Progenitor cell of endocrine pancreas (in vitro differentiated cells): ENCODE measurements around the gene SPOCK2. TPM values are rescaled to one million over a fixed set of nuclear protein-coding genes. Genes with fewer than 3 reads are reported as not detected.

Experiments
- DNase-seq: peaks from one replicate; pipeline ENCODE4 v3.0.0; 2021; ENCODE audit warnings: low spot score; ENCODE audit not compliant: unreplicated experiment
- H3K27ac Mint-ChIP-seq: 2 replicates; pipeline ENCODE4 v1.8.0; 2021; ENCODE audit warnings: mild to moderate bottlenecking, moderate library complexity, mixed read lengths
- H3K27me3 Mint-ChIP-seq: 2 replicates; pipeline ENCODE4 v1.8.0; 2021; ENCODE audit warnings: mixed read lengths
- H3K36me3 Mint-ChIP-seq: 2 replicates; pipeline ENCODE4 v1.8.0; 2022; ENCODE audit warnings: mixed read lengths; ENCODE audit not compliant: insufficient read depth
- H3K4me1 Mint-ChIP-seq: 2 replicates; pipeline ENCODE4 v1.8.0; 2021; ENCODE audit warnings: low read depth, mixed read lengths
- H3K4me3 Mint-ChIP-seq: 2 replicates; pipeline ENCODE4 v1.8.0; 2021; ENCODE audit warnings: low read depth, mild to moderate bottlenecking, moderate library complexity, mixed read lengths
- H3K9me3 Mint-ChIP-seq: 2 replicates; pipeline ENCODE4 v1.8.0; 2021; ENCODE audit warnings: low read depth, mixed read lengths
- CTCF ChIP-seq: fragments of 200-600 bp; sonication (generic); IDR thresholded peaks from one replicate; pipeline ENCODE4 v1.5.0; 2021; ENCODE audit warnings: antibody characterized with exemption, mild to moderate bottlenecking; ENCODE audit not compliant: unreplicated experiment
- total RNA-seq: library from RNA; stranded (reverse); gene quantifications from 2 replicates; pipeline ENCODE4 v1.2.1, GENCODE V29; 2021

The SPOCK2 gene
- total RNA-seq, 1 donor from 2014 or later = 47.7 TPM

GRCh38 chr10:72056113-72056512, 32.2 kb downstream of the SPOCK2 start:
- no peak for TF ChIP-seq CTCF
- no peaks in the 10 kb centered on the region for H3K36me3 Mint-ChIP-seq
- H3K27me3 Mint-ChIP-seq = no peaks in the 10 kb centered on the region
- H3K4me3 Mint-ChIP-seq = no peak overlapping the region
- H3K4me1 Mint-ChIP-seq = peaks cover 9% of the 10 kb centered on the region
- H3K9me3 Mint-ChIP-seq = no peaks in the 10 kb centered on the region
- H3K27ac Mint-ChIP-seq = no peak overlapping the region
- no peak for DNase-seq

- H3K27ac Mint-ChIP-seq = no peak overlapping the region
- no peaks in the 10 kb centered on the region for H3K9me3 Mint-ChIP-seq
- no peaks in the 10 kb centered on the region for H3K36me3 Mint-ChIP-seq
- H3K4me3 Mint-ChIP-seq = no peak overlapping the region
- DNase-seq = no peak
- H3K4me1 Mint-ChIP-seq = peaks cover 6% of the 10 kb centered on the region
- no peak for TF ChIP-seq CTCF
- H3K27me3 Mint-ChIP-seq = no peaks in the 10 kb centered on the region
Observed at GRCh38 chr10:72053690-72054089, 34.7 kb downstream of the SPOCK2 start.

- TF ChIP-seq CTCF = no peak
- H3K4me3 Mint-ChIP-seq = no peak overlapping the region
- H3K36me3 Mint-ChIP-seq = no peaks in the 10 kb centered on the region
- H3K4me1 Mint-ChIP-seq = no peaks in the 10 kb centered on the region
- no peaks in the 10 kb centered on the region for H3K9me3 Mint-ChIP-seq
- DNase-seq = no peak
- H3K27ac Mint-ChIP-seq = no peak overlapping the region
- no peaks in the 10 kb centered on the region for H3K27me3 Mint-ChIP-seq
Observed at GRCh38 chr10:72050873-72051272, 37.5 kb downstream of the SPOCK2 start.

GRCh38 chr10:72049969-72050781, 38.2 kb downstream of the SPOCK2 start:
- Mint-ChIP-seq H3K9me3 (no peaks in the 10 kb centered on the region), H3K4me1 (no peaks in the 10 kb centered on the region), H3K4me3 (no peak overlapping the region), H3K27ac (no peak overlapping the region), H3K36me3 (no peaks in the 10 kb centered on the region), H3K27me3 (no peaks in the 10 kb centered on the region)
- no peak for TF ChIP-seq CTCF
- DNase-seq = no peak

- Mint-ChIP-seq H3K27me3 (no peaks in the 10 kb centered on the region), H3K4me1 (peaks cover 2% of the 10 kb centered on the region), H3K4me3 (no peak overlapping the region), H3K27ac (no peak overlapping the region), H3K9me3 (no peaks in the 10 kb centered on the region), H3K36me3 (no peaks in the 10 kb centered on the region)
- TF ChIP-seq CTCF = no peak
- no peak for DNase-seq
Observed at GRCh38 chr10:72049472-72049871, 38.9 kb downstream of the SPOCK2 start.
